Measurements from ENCODE around the gene TEX13C. TPM values are rescaled to one million over a fixed set of nuclear protein-coding genes. Genes with fewer than 3 reads are reported as not detected.
A peak's percentile ranks its signal among the peaks of the same experiment; 100 is the strongest.

The TEX13C gene
- total RNA-seq, 1 donor from 2014 or later: not detected

DNA sequence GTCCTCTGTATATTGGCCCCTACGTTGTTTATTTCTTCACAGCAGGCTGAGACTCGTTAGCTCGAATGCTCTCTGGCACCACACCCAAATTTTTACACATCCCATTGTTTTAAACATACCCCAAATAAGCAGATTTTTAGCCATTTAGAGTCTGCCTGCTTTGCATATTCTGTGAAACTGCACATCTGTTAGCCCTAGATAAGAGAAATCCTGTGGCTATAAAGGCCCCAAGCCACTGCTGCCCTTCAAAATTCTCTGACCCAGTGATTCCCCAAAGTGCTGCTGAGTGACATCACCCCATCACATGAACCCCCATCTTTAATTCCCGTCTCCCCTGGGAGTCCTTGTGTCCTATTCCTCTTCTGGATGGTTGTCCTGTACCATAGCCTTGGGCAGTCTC, 20.8 kb downstream of the TEX13C start:
- Mint-ChIP-seq H3K36me3 (ENCODE audit: low read depth) (no peaks in the 10 kb centered on the region), H3K9me3 (peaks cover 8% of the 10 kb centered on the region), H3K4me1 (no peaks in the 10 kb centered on the region), H3K27ac (ENCODE audit: unreplicated experiment) (peak overlapping the region; percentile 35), H3K27me3 (ENCODE audit: low read depth) (no peaks in the 10 kb centered on the region), H3K4me3 (no peak overlapping the region)
- no peak for DNase-seq (ENCODE audit: low read depth, low spot score)
- TF ChIP-seq, protein P1, sequence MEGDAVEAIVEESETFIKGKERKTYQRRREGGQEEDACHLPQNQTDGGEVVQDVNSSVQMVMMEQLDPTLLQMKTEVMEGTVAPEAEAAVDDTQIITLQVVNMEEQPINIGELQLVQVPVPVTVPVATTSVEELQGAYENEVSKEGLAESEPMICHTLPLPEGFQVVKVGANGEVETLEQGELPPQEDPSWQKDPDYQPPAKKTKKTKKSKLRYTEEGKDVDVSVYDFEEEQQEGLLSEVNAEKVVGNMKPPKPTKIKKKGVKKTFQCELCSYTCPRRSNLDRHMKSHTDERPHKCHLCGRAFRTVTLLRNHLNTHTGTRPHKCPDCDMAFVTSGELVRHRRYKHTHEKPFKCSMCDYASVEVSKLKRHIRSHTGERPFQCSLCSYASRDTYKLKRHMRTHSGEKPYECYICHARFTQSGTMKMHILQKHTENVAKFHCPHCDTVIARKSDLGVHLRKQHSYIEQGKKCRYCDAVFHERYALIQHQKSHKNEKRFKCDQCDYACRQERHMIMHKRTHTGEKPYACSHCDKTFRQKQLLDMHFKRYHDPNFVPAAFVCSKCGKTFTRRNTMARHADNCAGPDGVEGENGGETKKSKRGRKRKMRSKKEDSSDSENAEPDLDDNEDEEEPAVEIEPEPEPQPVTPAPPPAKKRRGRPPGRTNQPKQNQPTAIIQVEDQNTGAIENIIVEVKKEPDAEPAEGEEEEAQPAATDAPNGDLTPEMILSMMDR (conservative IDR thresholded peaks at IDR 0.05): no peak

DNA sequence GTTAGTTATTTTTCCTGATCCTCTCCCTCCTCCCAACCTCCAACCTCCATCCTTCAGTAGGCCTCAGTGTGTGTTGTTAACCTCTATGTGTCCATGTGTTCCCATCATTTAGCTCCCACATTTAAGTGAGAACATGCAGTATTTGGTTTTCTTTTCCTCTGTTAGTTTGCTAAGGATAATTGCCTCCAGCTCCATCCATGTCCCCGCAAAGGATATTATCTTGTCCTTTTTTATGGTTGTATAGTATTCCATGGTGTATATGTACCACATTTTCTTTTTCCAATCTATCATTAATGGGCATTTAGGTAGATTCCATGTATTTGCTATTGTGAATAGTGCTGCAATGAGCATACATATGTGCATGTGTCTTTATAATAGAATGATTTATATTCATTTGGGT, 54.5 kb downstream of the TEX13C start:
- no peaks in the 10 kb centered on the region for H3K36me3 Mint-ChIP-seq (ENCODE audit: low read depth)

More for the DNA sequence above, 54.5 kb downstream of the TEX13C start:
- H3K4me3 Mint-ChIP-seq: no peak overlapping the region
- H3K27ac Mint-ChIP-seq (ENCODE audit: unreplicated experiment): no peak overlapping the region
- DNase-seq (ENCODE audit: low read depth, low spot score): no peak
- TF ChIP-seq, protein P1 (conservative IDR thresholded peaks at IDR 0.05): no peak
- H3K4me1 Mint-ChIP-seq: no peaks in the 10 kb centered on the region
- H3K9me3 Mint-ChIP-seq: peaks cover 2% of the 10 kb centered on the region
- H3K27me3 Mint-ChIP-seq (ENCODE audit: low read depth): no peaks in the 10 kb centered on the region

Measured in neural crest cell (in vitro differentiated cells).